Adipocyte (in vitro differentiated cells): ENCODE results near the gene EML1.
A peak's percentile ranks its signal among the peaks of the same experiment; 100 is the strongest.

Experiments
- DNase-seq: peaks from one replicate; pipeline ENCODE4 v3.0.0-alpha.2; 2015; ENCODE audit warnings: low read depth
- H3K27me3 ChIP-seq: replicated peaks from 2 replicates; pipeline ENCODE4 v1.7.0; 2013; ENCODE audit warnings: mild to moderate bottlenecking, low read length, moderate library complexity; ENCODE audit not compliant: control insufficient read depth, insufficient read depth
- H3K36me3 ChIP-seq: 2 replicates; pipeline ENCODE4 v1.7.0; 2013; ENCODE audit warnings: low read length, mild to moderate bottlenecking, moderate library complexity; ENCODE audit not compliant: control insufficient read depth, insufficient read depth, severe bottlenecking
- H3K4me1 ChIP-seq: 2 replicates; pipeline ENCODE4 v1.7.0; 2013; ENCODE audit warnings: mild to moderate bottlenecking, low read length, moderate library complexity; ENCODE audit not compliant: control insufficient read depth, insufficient read depth
- H3K4me3 ChIP-seq: 2 replicates; pipeline ENCODE4 v1.7.0; 2013; ENCODE audit warnings: mild to moderate bottlenecking, low read length, moderate library complexity
- H3K9ac ChIP-seq: 2 replicates; pipeline ENCODE4 v1.7.0; 2013; ENCODE audit warnings: mild to moderate bottlenecking, low read length, moderate library complexity
- H3K9me3 ChIP-seq: 2 replicates; pipeline ENCODE4 v1.7.0; 2013; ENCODE audit warnings: mild to moderate bottlenecking, low read length, moderate library complexity; ENCODE audit not compliant: control insufficient read depth

Gene EML1

DNA sequence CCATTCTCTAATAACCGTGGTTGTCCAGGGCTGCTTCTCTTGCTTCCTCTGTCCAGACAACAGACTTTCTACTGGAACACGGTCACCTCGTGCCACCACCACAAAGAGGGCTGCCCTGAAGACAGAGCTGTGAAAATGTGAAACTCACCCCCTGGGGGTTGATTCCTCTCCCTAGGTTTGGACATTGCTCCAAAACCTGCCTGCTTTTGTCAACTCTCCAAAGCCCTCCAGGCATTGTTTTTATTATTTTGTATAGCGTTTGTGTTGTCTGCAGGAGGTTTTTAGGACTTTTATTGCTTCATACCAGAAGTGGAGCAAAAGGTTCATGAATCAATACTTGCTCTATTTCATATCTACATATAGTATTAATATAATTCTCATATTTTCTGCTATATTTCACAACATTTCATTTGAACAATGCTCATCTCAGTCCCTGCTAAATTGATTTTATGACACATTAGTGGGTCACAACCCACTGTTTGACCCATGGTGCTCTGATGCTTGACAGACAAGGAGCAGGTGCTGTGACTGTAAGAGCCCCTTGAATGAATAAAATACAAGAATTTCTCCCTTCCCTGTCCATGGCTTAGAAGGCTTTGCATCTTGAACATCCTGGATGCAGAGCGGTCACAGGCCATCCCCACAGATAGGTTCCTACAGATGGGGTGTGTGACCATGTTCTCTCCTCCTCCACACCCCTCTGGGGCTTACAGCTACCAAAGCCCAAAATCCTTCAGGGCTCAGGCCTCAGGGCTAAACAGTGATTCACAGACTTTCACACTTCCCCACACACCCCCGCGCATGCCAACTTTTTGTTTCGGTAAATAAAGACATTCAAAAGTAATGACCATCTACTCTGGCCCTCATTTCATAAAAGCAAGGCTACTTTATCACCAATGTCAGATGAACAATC lies 20.6 kb upstream of the EML1 start:
- H3K4me3 ChIP-seq: no peak overlapping the region
- no peak overlapping the region for H3K9ac ChIP-seq
- H3K4me1 ChIP-seq: peaks cover 11% of the 10 kb centered on the region
- no peak for DNase-seq
- no peaks in the 10 kb centered on the region for H3K27me3 ChIP-seq
- H3K36me3 ChIP-seq: no peaks in the 10 kb centered on the region
- no peaks in the 10 kb centered on the region for H3K9me3 ChIP-seq

- H3K27me3 ChIP-seq: no peaks in the 10 kb centered on the region
- no peak overlapping the region for H3K4me3 ChIP-seq
- H3K9ac ChIP-seq: no peak overlapping the region
- no peaks in the 10 kb centered on the region for H3K36me3 ChIP-seq
- no peak for DNase-seq
- peaks cover 7% of the 10 kb centered on the region for H3K9me3 ChIP-seq
- H3K4me1 ChIP-seq: peaks cover 5% of the 10 kb centered on the region
Observed at GRCh38 chr14:99773521-99774497, 19.4 kb upstream of the EML1 start.

GRCh38 chr14:99774556-99775307 lies 18.5 kb upstream of the EML1 start:
- peaks cover 16% of the 10 kb centered on the region for H3K9me3 ChIP-seq
- peaks cover 5% of the 10 kb centered on the region for H3K4me1 ChIP-seq
- no peaks in the 10 kb centered on the region for H3K36me3 ChIP-seq
- no peak overlapping the region for H3K4me3 ChIP-seq
- H3K27me3 ChIP-seq: no peaks in the 10 kb centered on the region
- H3K9ac ChIP-seq: no peak overlapping the region
- no peak for DNase-seq

DNA sequence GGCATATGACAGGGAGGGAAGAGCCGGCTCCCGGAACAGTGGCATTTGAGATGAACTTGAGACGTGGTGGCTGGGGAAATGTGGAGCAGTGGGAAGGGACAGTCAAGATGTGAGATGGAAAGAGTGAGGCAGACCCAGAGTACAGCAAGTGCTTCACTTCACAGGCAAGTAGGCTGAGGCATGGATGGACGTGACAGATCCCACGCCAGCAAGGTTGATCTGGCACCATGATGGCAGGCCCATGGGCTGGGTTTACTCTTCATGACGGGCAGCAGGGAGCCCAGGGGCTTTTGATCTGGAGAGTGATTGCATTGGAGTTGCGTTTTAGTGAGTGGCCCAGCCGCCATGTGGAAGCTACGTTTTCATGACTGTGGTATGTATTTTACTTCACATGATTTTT lies 17.9 kb upstream of the EML1 start:
- Histone ChIP-seq H3K4me3 (no peak overlapping the region), H3K9me3 (peaks cover 19% of the 10 kb centered on the region), H3K9ac (no peak overlapping the region), H3K4me1 (peaks cover 5% of the 10 kb centered on the region), H3K27me3 (no peaks in the 10 kb centered on the region), H3K36me3 (no peaks in the 10 kb centered on the region)
- DNase-seq: no peak

DNA sequence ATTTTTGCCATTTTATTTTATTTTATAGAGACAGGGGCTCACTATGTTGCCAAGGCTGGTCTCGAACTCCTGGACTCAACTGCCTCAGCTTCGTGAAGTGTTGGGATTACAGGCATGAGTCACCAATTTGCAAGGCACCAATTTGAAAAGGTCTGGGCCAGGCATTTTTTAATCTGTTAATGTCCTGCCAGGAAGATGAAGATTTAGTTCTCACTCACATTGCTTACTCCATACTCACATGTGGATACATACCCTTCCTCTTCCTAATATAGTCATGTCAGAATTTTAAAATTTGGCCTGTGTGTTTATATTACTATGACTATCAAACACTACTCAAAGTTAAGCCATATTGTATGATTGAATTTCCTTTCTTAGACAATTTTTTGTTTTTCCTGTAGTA lies 15.3 kb upstream of the EML1 start:
- Histone ChIP-seq H3K36me3 (no peaks in the 10 kb centered on the region), H3K9ac (no peak overlapping the region), H3K9me3 (peaks cover 19% of the 10 kb centered on the region), H3K4me1 (peaks cover 1% of the 10 kb centered on the region), H3K27me3 (no peaks in the 10 kb centered on the region), H3K4me3 (no peak overlapping the region)
- no peak for DNase-seq

GRCh38 chr14:99779751-99780150 lies 13.5 kb upstream of the EML1 start:
- no peak overlapping the region for H3K9ac ChIP-seq
- peak overlapping the region; percentile 12 for H3K4me3 ChIP-seq
- DNase-seq: no peak
- H3K27me3 ChIP-seq: no peaks in the 10 kb centered on the region
- H3K9me3 ChIP-seq: peaks cover 19% of the 10 kb centered on the region
- H3K4me1 ChIP-seq: no peaks in the 10 kb centered on the region
- no peaks in the 10 kb centered on the region for H3K36me3 ChIP-seq

DNA sequence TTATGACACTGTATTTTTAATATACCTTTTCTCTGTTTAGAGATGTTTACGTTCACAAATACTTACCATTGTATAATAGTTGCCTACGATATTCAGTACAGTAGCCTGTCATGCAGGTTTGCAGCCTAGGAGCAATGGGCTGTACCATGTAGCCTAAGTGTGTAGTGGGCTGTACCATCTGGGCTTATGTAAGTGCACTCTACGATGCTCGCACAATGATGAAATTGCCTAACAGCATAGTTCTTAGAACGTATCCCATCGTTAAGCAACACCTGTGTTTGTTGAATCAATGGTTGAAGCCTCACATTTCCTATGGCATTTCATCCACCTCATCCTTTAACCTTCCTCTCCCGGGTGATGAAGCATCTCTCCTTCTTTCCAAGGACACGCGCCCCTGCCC lies 12.5 kb upstream of the EML1 start:
- Histone ChIP-seq H3K4me3 (no peak overlapping the region), H3K9me3 (peaks cover 19% of the 10 kb centered on the region), H3K36me3 (no peaks in the 10 kb centered on the region), H3K9ac (no peak overlapping the region), H3K4me1 (no peaks in the 10 kb centered on the region), H3K27me3 (no peaks in the 10 kb centered on the region)
- DNase-seq: no peak

- Histone ChIP-seq H3K4me3 (no peak overlapping the region), H3K4me1 (no peaks in the 10 kb centered on the region), H3K9ac (no peak overlapping the region), H3K9me3 (peaks cover 19% of the 10 kb centered on the region), H3K36me3 (no peaks in the 10 kb centered on the region), H3K27me3 (no peaks in the 10 kb centered on the region)
- no peak for DNase-seq
Observed at GRCh38 chr14:99781091-99781490, 12.1 kb upstream of the EML1 start.

DNA sequence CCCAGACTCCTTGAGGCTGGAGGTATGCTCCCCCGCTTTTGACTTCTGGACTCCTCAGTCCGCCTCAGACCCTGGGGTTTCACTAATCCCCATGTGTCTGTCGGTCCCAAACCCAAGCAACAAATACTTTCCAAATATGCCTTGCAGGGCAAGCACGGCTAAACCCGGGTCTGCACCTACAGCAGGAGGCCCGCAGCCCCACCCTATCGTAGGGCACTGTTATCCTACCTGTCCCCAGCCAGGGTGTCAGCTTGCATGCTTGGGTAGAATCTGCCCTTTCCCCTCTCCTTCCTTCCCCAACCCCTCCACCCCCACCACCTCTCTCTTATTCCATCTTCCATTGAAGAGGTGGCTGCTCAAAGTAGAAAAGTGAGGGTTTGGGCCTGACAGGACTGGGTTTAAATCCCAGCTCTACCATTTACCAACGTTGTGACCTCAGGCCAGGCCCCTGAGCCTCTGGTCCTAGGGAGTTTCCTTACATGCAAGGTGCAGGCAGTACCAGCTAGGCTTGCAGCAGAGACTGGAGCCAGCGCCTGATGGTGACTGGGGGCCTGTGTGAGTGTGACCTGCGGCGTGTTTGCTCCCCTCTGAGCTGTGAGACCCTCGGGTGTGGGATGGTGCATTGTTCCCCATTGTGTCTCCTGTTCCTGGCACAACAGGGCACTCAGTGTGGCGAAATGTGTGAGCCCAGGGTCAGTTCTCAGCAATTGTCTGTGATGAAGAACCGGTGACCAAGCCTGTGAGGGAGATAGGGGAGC lies 11.2 kb upstream of the EML1 start:
- H3K9me3 ChIP-seq: peaks cover 19% of the 10 kb centered on the region
- H3K27me3 ChIP-seq: no peaks in the 10 kb centered on the region
- no peaks in the 10 kb centered on the region for H3K4me1 ChIP-seq
- no peak overlapping the region for H3K9ac ChIP-seq
- DNase-seq: no peak
- no peak overlapping the region for H3K4me3 ChIP-seq
- H3K36me3 ChIP-seq: no peaks in the 10 kb centered on the region

DNA sequence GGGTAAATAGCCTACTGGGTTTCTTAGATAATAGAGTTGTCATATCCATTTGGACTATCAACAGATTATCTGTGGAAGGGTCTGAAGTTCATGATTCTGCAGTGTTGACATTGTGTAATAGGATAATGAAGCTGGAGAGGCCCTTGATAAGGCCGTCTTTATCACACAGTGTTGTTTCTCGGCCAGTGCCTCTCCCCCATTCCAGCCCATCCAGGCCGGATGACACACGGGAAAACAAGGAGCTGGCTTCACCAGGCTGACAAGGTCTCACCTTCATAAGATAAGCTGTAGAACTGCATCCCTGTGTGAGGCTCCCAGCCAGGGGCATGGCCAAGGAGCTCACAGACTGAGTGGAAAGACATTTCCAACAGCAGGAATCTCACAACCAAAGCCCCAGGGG lies 8.7 kb upstream of the EML1 start:
- Histone ChIP-seq H3K27me3 (no peaks in the 10 kb centered on the region), H3K9ac (no peak overlapping the region), H3K36me3 (no peaks in the 10 kb centered on the region), H3K4me3 (no peak overlapping the region), H3K4me1 (no peaks in the 10 kb centered on the region), H3K9me3 (peaks cover 4% of the 10 kb centered on the region)
- DNase-seq: no peak
